Epithelial cell of esophagus (primary cell): ENCODE results near the gene MSX2.

Experiments
- DNase-seq: peaks from one replicate; pipeline ENCODE4 v3.0.0; 2010; ENCODE audit warnings: low read depth
- H3K4me3 ChIP-seq: 2 replicates; pipeline ENCODE4 v1.5.1; 2011; ENCODE audit warnings: mild to moderate bottlenecking, low read length, control low read depth
- TF ChIP-seq, protein P1 (sequence below): IDR thresholded peaks from 2 replicates; pipeline ENCODE4 v1.5.1; 2011; ENCODE audit warnings: low read depth, mild to moderate bottlenecking, low read length, control low read depth, inconsistent platforms; ENCODE audit not compliant: insufficient read depth; ENCODE audit errors: missing control alignments

The MSX2 gene

GRCh38 chr5:174699131-174699530 lies 25.3 kb upstream of the MSX2 start:
- no peak for DNase-seq
- TF ChIP-seq, protein P1, sequence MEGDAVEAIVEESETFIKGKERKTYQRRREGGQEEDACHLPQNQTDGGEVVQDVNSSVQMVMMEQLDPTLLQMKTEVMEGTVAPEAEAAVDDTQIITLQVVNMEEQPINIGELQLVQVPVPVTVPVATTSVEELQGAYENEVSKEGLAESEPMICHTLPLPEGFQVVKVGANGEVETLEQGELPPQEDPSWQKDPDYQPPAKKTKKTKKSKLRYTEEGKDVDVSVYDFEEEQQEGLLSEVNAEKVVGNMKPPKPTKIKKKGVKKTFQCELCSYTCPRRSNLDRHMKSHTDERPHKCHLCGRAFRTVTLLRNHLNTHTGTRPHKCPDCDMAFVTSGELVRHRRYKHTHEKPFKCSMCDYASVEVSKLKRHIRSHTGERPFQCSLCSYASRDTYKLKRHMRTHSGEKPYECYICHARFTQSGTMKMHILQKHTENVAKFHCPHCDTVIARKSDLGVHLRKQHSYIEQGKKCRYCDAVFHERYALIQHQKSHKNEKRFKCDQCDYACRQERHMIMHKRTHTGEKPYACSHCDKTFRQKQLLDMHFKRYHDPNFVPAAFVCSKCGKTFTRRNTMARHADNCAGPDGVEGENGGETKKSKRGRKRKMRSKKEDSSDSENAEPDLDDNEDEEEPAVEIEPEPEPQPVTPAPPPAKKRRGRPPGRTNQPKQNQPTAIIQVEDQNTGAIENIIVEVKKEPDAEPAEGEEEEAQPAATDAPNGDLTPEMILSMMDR = no peak
- no peak overlapping the region for H3K4me3 ChIP-seq

DNA sequence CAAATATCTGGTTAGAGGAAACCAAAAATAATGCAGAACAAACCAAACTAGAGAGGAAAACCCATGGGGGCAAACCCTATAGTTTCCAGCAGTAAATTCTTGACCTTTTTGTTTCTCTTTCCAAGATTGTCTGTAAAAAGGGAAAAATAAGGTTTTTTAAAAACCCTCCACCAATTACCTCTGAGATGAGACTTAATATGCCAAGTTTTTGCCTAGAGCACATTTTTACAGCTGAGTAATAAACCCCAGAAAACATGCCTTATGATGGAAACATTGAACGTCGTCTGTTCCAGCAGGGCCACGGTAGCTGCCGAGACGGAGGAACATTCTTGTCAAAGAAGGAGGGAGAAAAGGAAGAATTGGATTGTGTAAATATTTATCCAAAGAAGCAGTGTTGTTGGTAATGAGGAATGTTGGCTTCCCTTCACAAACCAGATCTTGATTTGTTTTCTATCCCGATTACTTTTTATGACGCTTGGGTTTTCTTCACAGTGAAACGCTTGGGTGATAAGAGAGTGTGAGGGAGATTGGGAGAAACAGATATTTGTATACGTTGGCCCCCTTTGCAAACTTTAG lies 17.3 kb upstream of the MSX2 start:
- H3K4me3 ChIP-seq = no peak overlapping the region
- no peak for DNase-seq
- TF ChIP-seq, protein P1 = no peak

DNA sequence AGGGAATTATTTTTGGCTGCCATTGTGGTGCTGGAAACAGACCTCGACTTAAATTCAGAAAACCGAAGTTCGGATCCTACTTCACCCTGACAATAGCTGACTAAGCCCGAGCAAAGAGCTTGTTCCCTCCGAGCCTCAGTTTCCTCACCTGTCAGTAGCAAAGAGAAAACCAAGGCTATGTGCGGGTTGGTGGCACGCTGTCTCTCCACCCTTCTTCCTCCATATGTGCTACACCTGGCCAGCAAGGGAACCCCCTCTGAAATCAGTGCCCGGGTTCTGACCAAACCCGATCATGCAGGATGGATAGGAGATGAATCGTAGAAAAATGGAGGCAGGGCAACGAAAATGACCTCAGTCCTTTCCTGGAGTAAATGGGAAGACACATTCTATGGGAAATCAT lies 16.7 kb upstream of the MSX2 start:
- no peak overlapping the region for H3K4me3 ChIP-seq
- TF ChIP-seq, protein P1 = no peak
- DNase-seq = no peak

GRCh38 chr5:174708476-174709207 lies 15.7 kb upstream of the MSX2 start:
- TF ChIP-seq, protein P1 = no peak
- H3K4me3 ChIP-seq = no peak overlapping the region
- DNase-seq = no peak

DNA sequence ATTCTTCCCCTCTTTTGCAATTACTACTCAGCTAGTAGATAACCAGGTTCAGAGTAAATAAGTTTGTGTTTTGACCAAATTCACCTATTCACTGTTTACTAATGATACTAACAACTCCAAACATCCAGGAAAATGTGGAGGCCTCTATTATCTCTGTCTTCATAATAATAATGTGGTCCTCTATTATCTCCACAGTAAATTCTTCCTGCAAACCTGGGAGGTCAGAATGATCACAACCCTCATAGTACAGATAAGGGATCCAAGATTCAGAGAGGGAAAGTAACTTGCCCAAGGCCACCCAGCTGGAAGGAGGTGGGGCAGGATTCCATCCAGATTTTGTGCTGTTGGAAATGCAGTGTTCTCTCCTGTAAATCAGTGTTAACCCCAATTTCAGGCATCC lies 9.6 kb upstream of the MSX2 start:
- TF ChIP-seq, protein P1 = no peak
- DNase-seq = no peak
- no peak overlapping the region for H3K4me3 ChIP-seq

DNA sequence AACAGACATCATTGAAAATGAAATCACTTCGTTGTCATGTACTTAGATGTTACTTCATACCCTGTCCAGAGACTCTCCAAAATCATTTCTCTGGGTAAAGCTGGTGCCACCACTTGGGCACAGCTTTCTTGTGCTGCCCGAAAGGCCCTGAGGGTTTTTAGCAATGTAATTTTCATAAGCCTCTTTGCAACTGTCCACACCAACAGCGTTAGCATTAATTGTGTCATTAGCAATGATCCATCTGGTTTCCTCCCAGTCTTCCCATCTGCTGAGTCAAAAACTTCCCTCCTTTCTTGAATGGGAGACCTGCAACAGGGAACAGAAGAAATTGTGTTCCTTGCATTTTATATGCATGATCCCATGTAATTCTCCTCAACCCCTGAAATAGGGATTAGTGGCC lies 8.6 kb upstream of the MSX2 start:
- TF ChIP-seq, protein P1 = no peak
- no peak for DNase-seq
- no peak overlapping the region for H3K4me3 ChIP-seq

GRCh38 chr5:174717826-174718455 lies 6.4 kb upstream of the MSX2 start:
- H3K4me3 ChIP-seq = no peak overlapping the region
- TF ChIP-seq, protein P1 = no peak
- DNase-seq = no peak
